ENCODE measurements around the gene PCBD2. TPM values are rescaled to one million over a fixed set of nuclear protein-coding genes. Genes with fewer than 3 reads are reported as not detected.

PCBD2 gene
- total and polyA plus RNA-seq, 2 donors (not counting 1 experiment from before 2014, with no cell fraction given): 6.1 to 15.7 TPM

Small RNA genes within 50 kb of the gene (small RNA-seq; reads per million reads assigned to genes)
- gene MIR4461 (ENCODE audit: insufficient read length, low read depth, low replicate concordance): not detected
- not detected for gene MTND3P25 (ENCODE audit: insufficient read length, low read depth, low replicate concordance)
- gene MTND4LP30 (ENCODE audit: insufficient read length, low read depth, low replicate concordance): not detected

Other genes with a start within 250 kb of the PCBD2 start
- 27.5 and 29.7 TPM in 2 replicates for gene CAMLG, start 166.6 kb upstream of the PCBD2 start, total RNA-seq
- 15.2 and 25.8 TPM in 2 replicates for gene CAMLG, start 166.6 kb upstream of the PCBD2 start, polyA plus RNA-seq
- 75.7 and 80.9 TPM in 2 replicates for gene DDX46, start 146.4 kb upstream of the PCBD2 start, total RNA-seq
- 15.4 and 26.8 TPM in 2 replicates for gene DDX46, start 146.4 kb upstream of the PCBD2 start, polyA plus RNA-seq
- gene C5orf24, start 59.2 kb upstream of the PCBD2 start, total RNA-seq: 38.2 and 44.2 TPM in 2 replicates
- gene C5orf24, start 59.2 kb upstream of the PCBD2 start, polyA plus RNA-seq: 13.0 and 21.1 TPM in 2 replicates
- 45.2 and 50.4 TPM in 2 replicates for gene TXNDC15, start 30.8 kb upstream of the PCBD2 start, total RNA-seq
- 18.5 and 43.9 TPM in 2 replicates for gene TXNDC15, start 30.8 kb upstream of the PCBD2 start, polyA plus RNA-seq
- gene CATSPER3, start 62.8 kb downstream of the PCBD2 start, total RNA-seq: 0.79 and 2.7 TPM in 2 replicates
- 1.1 and 1.3 TPM in 2 replicates for gene CATSPER3, start 62.8 kb downstream of the PCBD2 start, polyA plus RNA-seq
- not detected in 2 replicates for gene PITX1, start 129.1 kb downstream of the PCBD2 start, total RNA-seq
- gene PITX1, start 129.1 kb downstream of the PCBD2 start, polyA plus RNA-seq: 0.10 and 0.13 TPM in 2 replicates

Data from B cell (primary cell).